Melanocyte of skin (primary cell): Measurements from ENCODE around the gene MZT2B. TPM values are rescaled to one million over a fixed set of nuclear protein-coding genes. Genes with fewer than 3 reads are reported as not detected.

Experiments
- total RNA-seq, 2 donors: library from RNA; depleted of rRNA; stranded (reverse); fragments of >200 nt; gene quantifications; 2 replicates each; pipeline ENCODE4 v1.2.3, GENCODE V29; 2012

The MZT2B gene, protein sequence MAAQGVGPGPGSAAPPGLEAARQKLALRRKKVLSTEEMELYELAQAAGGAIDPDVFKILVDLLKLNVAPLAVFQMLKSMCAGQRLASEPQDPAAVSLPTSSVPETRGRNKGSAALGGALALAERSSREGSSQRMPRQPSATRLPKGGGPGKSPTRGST
- total RNA-seq, result 100 to 1,000 TPM in 1 of 2 donors, 10 to 100 TPM in 1; 76.4 to 142 TPM

DNA sequence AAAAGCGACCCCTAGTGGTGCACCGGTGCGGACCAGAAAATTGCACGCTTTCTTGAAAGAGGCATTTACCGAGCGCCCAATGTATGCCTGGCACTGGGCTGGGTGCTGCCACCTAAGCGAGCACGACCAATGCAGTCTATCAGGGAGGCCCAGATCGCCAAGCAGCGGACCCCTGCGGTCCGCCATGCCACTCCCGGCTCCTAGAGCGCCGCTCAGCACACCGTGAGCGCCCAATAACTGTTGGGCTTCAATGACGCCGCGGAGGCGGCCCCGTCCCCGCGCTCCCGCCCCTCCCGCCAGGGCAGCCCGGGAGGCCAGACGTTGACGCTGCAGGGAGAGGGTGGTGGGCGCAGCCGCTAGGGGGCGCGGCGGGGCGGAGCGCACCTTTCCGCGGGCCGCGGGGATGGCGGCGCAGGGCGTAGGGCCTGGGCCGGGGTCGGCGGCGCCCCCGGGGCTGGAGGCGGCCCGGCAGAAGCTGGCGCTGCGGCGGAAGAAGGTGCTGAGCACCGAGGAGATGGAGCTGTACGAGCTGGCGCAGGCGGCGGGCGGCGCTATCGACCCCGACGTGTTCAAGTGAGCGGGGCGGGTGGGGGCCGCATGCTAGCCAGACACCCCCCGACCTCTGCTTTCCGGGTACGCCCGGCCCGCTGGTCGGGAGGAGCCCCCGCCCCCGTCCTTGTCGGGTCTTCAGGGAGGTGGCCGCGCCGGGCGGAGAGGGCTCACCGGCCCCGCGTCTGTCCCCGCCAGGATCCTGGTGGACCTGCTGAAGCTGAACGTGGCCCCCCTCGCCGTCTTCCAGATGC lies at the start of gene MZT2B:
Gene MZT2B, plus strand, starts transcription at position 383 of the 803 bp plus-strand sequence. Its CDS starts 21 bp downstream, at position 404.

DNA sequence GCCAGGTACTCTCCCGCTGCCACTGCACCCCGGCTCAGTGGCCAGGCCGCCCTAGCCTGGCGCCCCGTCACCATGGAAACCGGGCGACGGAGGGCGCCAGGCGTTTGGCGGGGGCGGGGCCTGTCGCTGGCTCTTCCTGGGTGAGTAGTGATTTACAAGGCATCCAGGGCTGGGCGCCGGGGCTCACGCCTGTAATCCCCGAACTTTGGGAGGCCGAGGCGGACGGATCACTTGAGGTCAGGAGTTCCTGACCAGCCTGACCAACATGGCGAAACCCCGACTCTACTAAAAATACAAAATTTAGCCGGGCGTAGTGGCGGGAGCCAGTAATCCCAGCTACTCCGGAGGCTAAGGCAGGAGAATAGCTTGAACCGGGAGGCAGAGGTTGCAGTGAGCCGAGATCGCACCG lies 37.1 kb upstream of the MZT2B start, which contains the start of gene CCDC74B:
Gene CCDC74B, minus strand, starts transcription at position 107 of the 409 bp plus-strand sequence. CDS start 116 bp downstream, outside the sequence.

DNA sequence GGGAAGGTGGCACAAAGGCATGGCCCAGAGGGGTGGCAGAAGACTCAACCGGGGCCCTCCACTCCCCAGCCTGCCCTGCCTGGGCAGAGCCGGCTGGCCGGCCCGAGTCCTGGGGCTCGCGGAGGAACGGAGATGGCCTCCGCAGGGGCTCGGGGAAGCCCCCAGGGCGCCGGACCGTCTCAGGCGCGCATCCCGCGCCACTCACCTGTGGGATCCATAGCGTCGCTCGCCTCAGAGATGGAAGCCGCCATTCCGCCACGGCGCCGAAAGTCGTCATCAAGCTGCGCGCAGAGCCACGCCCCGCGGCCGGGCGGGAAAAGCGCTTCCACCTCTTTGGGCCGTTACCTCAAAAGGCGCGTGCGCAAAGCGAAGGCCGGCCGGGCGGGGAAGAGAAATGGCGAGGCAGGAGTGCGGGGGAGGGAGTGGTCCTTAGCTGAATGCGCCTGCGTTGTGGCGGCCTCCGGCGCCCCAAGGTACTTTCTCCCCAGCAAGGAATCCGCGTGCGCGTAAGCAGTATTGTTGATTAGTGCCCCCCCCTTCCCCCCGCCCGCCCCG lies 660 bp upstream of the MZT2B start, which contains the start of gene SMPD4:
Gene SMPD4, minus strand, starts transcription at position 278 of the 555 bp plus-strand sequence. CDS start 5,010 bp downstream, outside the sequence.

DNA sequence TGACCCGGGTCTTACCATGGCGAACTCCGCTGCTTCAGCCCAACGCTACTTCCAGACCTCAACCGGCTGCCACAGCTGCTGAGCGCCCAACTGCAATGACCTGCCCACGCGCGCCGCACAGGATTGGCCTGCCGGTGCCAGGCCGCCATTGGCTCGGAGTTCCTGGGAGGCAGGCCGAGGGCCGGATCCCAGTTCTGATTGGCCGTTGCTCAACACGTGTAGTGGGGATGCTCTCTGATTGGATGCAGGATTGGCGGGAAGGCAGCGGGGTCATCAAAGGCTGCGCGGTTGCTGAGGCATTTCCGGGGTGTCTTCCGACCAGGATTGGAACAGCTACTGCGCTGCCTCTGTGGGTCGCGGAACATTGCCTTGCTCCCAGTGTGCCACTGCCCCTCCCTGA lies 16.3 kb downstream of the MZT2B start, which contains the start of gene TUBA3E:
Gene TUBA3E, minus strand, starts transcription at position 97 of the 400 bp plus-strand sequence. Its CDS starts 79 bp downstream, at position 18.

Other genes starting within 250 kb of the MZT2B start
- under 1 TPM in 1 of 2 donors, not detected in 1; under 0.01 TPM for gene RAB6C, start 202.6 kb upstream of the MZT2B start, total RNA-seq
- gene POTEF, start 53.0 kb upstream of the MZT2B start, total RNA-seq, result not detected
- gene CCDC74B, start 37.1 kb upstream of the MZT2B start, total RNA-seq, result 1 to 10 TPM; 1.7 to 4.1 TPM
- 10 to 100 TPM; 24.1 to 39.0 TPM for gene SMPD4, start 660 bp upstream of the MZT2B start, total RNA-seq
- not detected for gene TUBA3E, start 16.2 kb downstream of the MZT2B start, total RNA-seq
- gene IMP4, start 160.6 kb downstream of the MZT2B start, total RNA-seq, result 100 to 1,000 TPM in 1 of 2 donors, 10 to 100 TPM in 1; 82.9 to 147 TPM
- gene PTPN18, start 173.8 kb downstream of the MZT2B start, total RNA-seq, result 10 to 100 TPM; 30.6 to 33.4 TPM